GM23248 (cell line): Measurements from ENCODE around the gene SMC4.

Experiments used
- EZH2 ChIP-seq: fragments of 200-600 bp; sonication (generic); IDR thresholded peaks from 2 replicates; pipeline ENCODE4 v1.6.1; 2018; ENCODE audit warnings: antibody characterized with exemption, mild to moderate bottlenecking; ENCODE audit not compliant: insufficient read depth, poor library complexity, severe bottlenecking
- EZH2phosphoT487 ChIP-seq: fragments of 200-600 bp; sonication (generic); IDR thresholded peaks from 2 replicates; pipeline ENCODE4 v1.6.1; 2018; ENCODE audit warnings: antibody characterized with exemption, moderate library complexity, mild to moderate bottlenecking, low read depth; ENCODE audit not compliant: insufficient read depth

GRCh38 chr3:160427832-160428424 lies 28.5 kb downstream of the SMC4 start:
- TF ChIP-seq EZH2, result no peak
- TF ChIP-seq EZH2phosphoT487, result no peak
